Stromal cell of bone marrow (primary cell): Measurements from ENCODE around the gene CPD.
"Not testable (repeated sequence)": the region's sequence is repeated elsewhere in the genome, so short reads cannot be mapped to it uniquely, and the experiment has no call there.

ENCODE experiments used
- DNase-seq: peaks from one replicate; pipeline ENCODE4 v3.0.0-alpha.2; 2012; ENCODE audit warnings: low read depth

CPD gene

GRCh38 chr17:30388321-30389179, 9.8 kb downstream of the CPD start:
- no peak for DNase-seq

- DNase-seq, result no peak
Observed at GRCh38 chr17:30389756-30390300, 11.1 kb downstream of the CPD start.

GRCh38 chr17:30391534-30391933, 12.8 kb downstream of the CPD start:
- DNase-seq, result no peak

- DNase-seq, result no peak
Observed at GRCh38 chr17:30393491-30393890, 14.8 kb downstream of the CPD start.

- no peak for DNase-seq
Observed at GRCh38 chr17:30393911-30394867, 15.5 kb downstream of the CPD start.

GRCh38 chr17:30395398-30396022, 16.8 kb downstream of the CPD start:
- DNase-seq, result no peak

GRCh38 chr17:30396129-30396528, 17.4 kb downstream of the CPD start:
- DNase-seq, result no peak

GRCh38 chr17:30396612-30397011, 17.9 kb downstream of the CPD start:
- DNase-seq, result no peak

- no peak for DNase-seq
Observed at GRCh38 chr17:30398328-30399041, 19.8 kb downstream of the CPD start.

- DNase-seq, result no peak
Observed at GRCh38 chr17:30401097-30401496, 22.4 kb downstream of the CPD start.

GRCh38 chr17:30405161-30405560, 26.4 kb downstream of the CPD start:
- DNase-seq, result no peak

- not testable (repeated sequence) for DNase-seq
Observed at GRCh38 chr17:30410627-30411026, 31.9 kb downstream of the CPD start.

GRCh38 chr17:30412008-30412496, 33.3 kb downstream of the CPD start:
- not testable (repeated sequence) for DNase-seq

- no peak for DNase-seq
Observed at GRCh38 chr17:30413109-30413508, 34.4 kb downstream of the CPD start.

GRCh38 chr17:30414486-30414885, 35.8 kb downstream of the CPD start:
- no peak for DNase-seq

GRCh38 chr17:30415491-30415890, 36.8 kb downstream of the CPD start:
- DNase-seq, result no peak

- not testable (repeated sequence) for DNase-seq
Observed at GRCh38 chr17:30418070-30418469, 39.3 kb downstream of the CPD start.

- DNase-seq, result no peak
Observed at GRCh38 chr17:30421592-30421991, 42.9 kb downstream of the CPD start.

- no peak for DNase-seq
Observed at GRCh38 chr17:30422171-30422570, 43.4 kb downstream of the CPD start.

- DNase-seq, result no peak
Observed at GRCh38 chr17:30424471-30424870, 45.7 kb downstream of the CPD start.

GRCh38 chr17:30426292-30426691, 47.6 kb downstream of the CPD start:
- no peak for DNase-seq
